Fibroblast of peridontal ligament (primary cell): ENCODE data around the gene GET4.

Experiments
- DNase-seq: peaks from one replicate; pipeline ENCODE4 v3.0.0-alpha.2; 2010; ENCODE audit errors: extremely low read depth

Gene GET4

DNA sequence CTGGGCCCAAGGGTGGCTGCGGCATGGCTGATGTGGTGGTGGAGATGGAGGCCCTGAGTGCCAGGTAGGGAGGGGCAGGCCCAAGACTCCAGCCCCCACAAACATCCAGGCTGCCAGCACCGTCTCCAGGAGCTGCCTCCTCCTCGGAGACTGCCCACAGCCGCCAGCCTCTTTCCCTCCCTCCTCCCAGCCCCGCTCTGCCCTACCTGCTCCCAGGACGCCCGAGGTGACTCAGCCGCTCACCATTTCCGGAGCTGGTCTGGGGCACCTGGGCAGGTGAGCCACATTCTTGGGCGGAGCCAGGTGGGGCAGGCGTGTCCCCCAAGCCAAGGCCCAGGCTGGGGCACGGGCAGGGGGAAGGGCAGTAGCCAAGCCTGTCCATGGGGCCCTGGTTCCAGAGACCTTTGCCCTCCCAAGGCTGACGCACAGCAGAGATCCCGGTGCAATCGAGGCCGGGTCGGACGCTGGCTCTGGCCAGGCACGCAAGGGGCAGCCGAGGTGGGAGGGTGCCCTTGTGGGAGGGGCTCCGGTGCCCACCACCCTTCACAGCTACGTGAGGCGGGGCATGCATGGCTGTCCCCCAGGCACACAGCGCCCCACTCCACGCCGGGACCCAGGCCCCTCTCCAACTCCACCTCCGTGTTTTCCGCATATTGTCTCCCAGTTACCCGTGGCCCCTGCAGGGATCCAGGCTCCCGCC, 69.4 kb downstream of the GET4 start:
- DNase-seq, result no peak
